KMS-11 (cell line): ENCODE measurements around the gene SH3BGRL.

Source experiments
- H2AFZ ChIP-seq: fragments of 200-600 bp; sonication (generic); 2 replicates; pipeline ENCODE4 v1.6.1; 2016; ENCODE audit warnings: antibody characterized with exemption, mixed run types, low read depth
- H3K27ac ChIP-seq: fragments of 200-600 bp; sonication (generic); 2 replicates; pipeline ENCODE4 v1.6.1; 2016; ENCODE audit warnings: mild to moderate bottlenecking, mixed run types
- H3K27me3 ChIP-seq: fragments of 200-600 bp; sonication (generic); 2 replicates; pipeline ENCODE4 v1.6.1; 2017; ENCODE audit warnings: mild to moderate bottlenecking, low read depth, mixed run types, moderate library complexity; ENCODE audit not compliant: insufficient read depth
- H3K36me3 ChIP-seq: fragments of 200-600 bp; sonication (generic); 2 replicates; pipeline ENCODE4 v1.6.1; 2017; ENCODE audit warnings: mild to moderate bottlenecking, mixed run types; ENCODE audit not compliant: insufficient read depth
- H3K4me1 ChIP-seq: fragments of 200-600 bp; sonication (generic); 2 replicates; pipeline ENCODE4 v1.6.1; 2016; ENCODE audit warnings: mild to moderate bottlenecking, low read depth, mixed run types; ENCODE audit not compliant: poor library complexity, severe bottlenecking
- H3K4me2 ChIP-seq: fragments of 200-600 bp; sonication (generic); 2 replicates; pipeline ENCODE4 v1.7.0; 2016; ENCODE audit warnings: mild to moderate bottlenecking, mixed run types
- H3K4me3 ChIP-seq: fragments of 200-600 bp; sonication (generic); IDR thresholded peaks from 2 replicates; pipeline ENCODE4 v1.6.1; 2017; ENCODE audit warnings: low read depth, low read length, mixed read lengths; ENCODE audit not compliant: insufficient read depth
- H3K79me2 ChIP-seq: fragments of 200-600 bp; sonication (generic); 2 replicates; pipeline ENCODE4 v1.6.1; 2016; ENCODE audit warnings: low read depth, mixed run types; ENCODE audit not compliant: insufficient read depth
- H3K9ac ChIP-seq: fragments of 200-600 bp; sonication (generic); 2 replicates; pipeline ENCODE4 v1.6.1; 2016; ENCODE audit warnings: mild to moderate bottlenecking, mixed run types
- H4K20me1 ChIP-seq: fragments of 200-600 bp; sonication (generic); 2 replicates; pipeline ENCODE4 v1.6.1; 2016; ENCODE audit warnings: mild to moderate bottlenecking, mixed run types; ENCODE audit not compliant: insufficient read depth
- CTCF ChIP-seq: fragments of 200-600 bp; sonication (generic); conservative IDR thresholded peaks from 2 replicates; pipeline ENCODE4 v1.6.1; 2017; ENCODE audit warnings: low read depth, mild to moderate bottlenecking, antibody characterized with exemption, low read length, moderate library complexity, mixed read lengths

SH3BGRL gene

GRCh38 chrX:81205551-81205950 lies 3.6 kb downstream of the SH3BGRL start:
- no peak overlapping the region for H3K9ac ChIP-seq
- peaks cover 20% of the 10 kb centered on the region for H3K4me1 ChIP-seq
- no peaks in the 10 kb centered on the region for H3K36me3 ChIP-seq
- no peaks in the 10 kb centered on the region for H3K79me2 ChIP-seq
- H2AFZ ChIP-seq: no peak overlapping the region
- no peak for TF ChIP-seq CTCF
- H3K4me2 ChIP-seq: no peak overlapping the region
- H4K20me1 ChIP-seq: no peaks in the 10 kb centered on the region
- no peaks in the 10 kb centered on the region for H3K27me3 ChIP-seq
- no peak overlapping the region for H3K4me3 ChIP-seq
- no peak overlapping the region for H3K27ac ChIP-seq

- no peak overlapping the region for H3K4me3 ChIP-seq
These were observed 4.6 kb downstream of the SH3BGRL start for GRCh38 chrX:81206476-81206875.

GRCh38 chrX:81208916-81209315 lies 7.0 kb downstream of the SH3BGRL start:
- Histone ChIP-seq H3K79me2 (no peaks in the 10 kb centered on the region), H3K36me3 (no peaks in the 10 kb centered on the region), H3K27ac (no peak overlapping the region), H3K4me1 (peaks cover 5% of the 10 kb centered on the region), H3K27me3 (no peaks in the 10 kb centered on the region), H2AFZ (no peak overlapping the region), H3K4me3 (no peak overlapping the region), H3K4me2 (no peak overlapping the region), H4K20me1 (no peaks in the 10 kb centered on the region), H3K9ac (no peak overlapping the region)
- TF ChIP-seq CTCF: no peak

More at GRCh38 chrX:81206476-81206875, 4.6 kb downstream of the SH3BGRL start:
- H3K36me3 ChIP-seq: no peaks in the 10 kb centered on the region
- no peak overlapping the region for H3K4me2 ChIP-seq
- no peak for TF ChIP-seq CTCF
- no peak overlapping the region for H3K27ac ChIP-seq
- no peak overlapping the region for H3K9ac ChIP-seq
- no peak overlapping the region for H2AFZ ChIP-seq
- no peaks in the 10 kb centered on the region for H3K79me2 ChIP-seq
- no peaks in the 10 kb centered on the region for H3K27me3 ChIP-seq
- H4K20me1 ChIP-seq: no peaks in the 10 kb centered on the region
- H3K4me1 ChIP-seq: peaks cover 13% of the 10 kb centered on the region

- H3K4me3 ChIP-seq: no peak overlapping the region
- H4K20me1 ChIP-seq: no peaks in the 10 kb centered on the region
- no peaks in the 10 kb centered on the region for H3K27me3 ChIP-seq
- H3K4me2 ChIP-seq: no peak overlapping the region
- no peaks in the 10 kb centered on the region for H3K36me3 ChIP-seq
- no peak overlapping the region for H3K27ac ChIP-seq
- no peaks in the 10 kb centered on the region for H3K79me2 ChIP-seq
- no peak overlapping the region for H3K9ac ChIP-seq
- no peak for TF ChIP-seq CTCF
- H2AFZ ChIP-seq: no peak overlapping the region
- H3K4me1 ChIP-seq: no peaks in the 10 kb centered on the region
These were observed 13.8 kb downstream of the SH3BGRL start for GRCh38 chrX:81215685-81216084.
